Stimulated activated CD8-positive, alpha-beta memory T cell treated with anti-CD3 and anti-CD28 coated beads, Interleukin-4, amount 100 ng/mL, for 1 hour (primary cell): ENCODE data around the gene RHOF.

Experiments used
- DNase-seq, 2 donors: peaks; one replicate each; pipeline ENCODE4 v3.0.0-alpha.2; 2020; ENCODE audit warnings: low read depth in 2 of 2, low spot score in 1 of 2

Gene RHOF

DNA sequence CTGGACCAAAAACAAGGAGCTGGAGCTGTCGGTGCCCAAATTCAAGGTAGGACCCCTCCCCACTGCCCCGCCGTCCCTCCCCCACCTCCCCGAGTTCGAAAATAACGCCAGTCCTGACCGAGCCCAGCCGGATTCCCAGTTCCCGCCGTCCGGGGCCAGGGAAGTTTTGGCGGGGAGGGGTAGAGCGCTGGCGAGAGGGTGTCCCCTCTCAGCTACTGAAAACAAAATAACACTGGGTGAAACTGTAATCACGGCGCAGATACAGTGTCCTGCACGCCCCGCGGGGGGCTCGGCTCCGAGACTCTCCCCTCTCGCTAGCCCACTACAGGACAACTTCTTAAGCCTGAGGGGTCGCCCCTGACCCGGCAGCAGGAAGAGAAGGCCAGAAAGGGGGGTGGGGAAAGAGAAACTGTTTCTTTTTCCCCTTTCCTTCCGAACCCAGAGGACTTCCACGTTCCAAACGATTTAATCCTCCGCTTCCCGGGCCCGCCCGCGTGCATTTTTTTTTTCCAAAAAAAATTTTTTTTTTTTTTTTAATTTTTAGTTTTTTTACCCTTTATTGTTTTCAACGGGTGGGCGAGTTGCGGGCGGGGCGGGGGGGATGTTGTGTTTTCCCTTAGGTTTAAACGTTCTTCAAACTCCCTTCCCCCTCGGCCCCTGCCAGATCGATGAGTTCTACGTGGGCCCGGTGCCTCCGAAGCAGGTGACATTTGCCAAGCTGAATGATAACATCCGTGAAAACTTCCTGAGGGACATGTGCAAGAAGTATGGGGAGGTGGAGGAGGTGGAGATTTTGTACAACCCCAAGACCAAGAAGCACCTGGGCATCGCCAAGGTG is 11.9 kb upstream of the RHOF start:
- no peak for DNase-seq

DNA sequence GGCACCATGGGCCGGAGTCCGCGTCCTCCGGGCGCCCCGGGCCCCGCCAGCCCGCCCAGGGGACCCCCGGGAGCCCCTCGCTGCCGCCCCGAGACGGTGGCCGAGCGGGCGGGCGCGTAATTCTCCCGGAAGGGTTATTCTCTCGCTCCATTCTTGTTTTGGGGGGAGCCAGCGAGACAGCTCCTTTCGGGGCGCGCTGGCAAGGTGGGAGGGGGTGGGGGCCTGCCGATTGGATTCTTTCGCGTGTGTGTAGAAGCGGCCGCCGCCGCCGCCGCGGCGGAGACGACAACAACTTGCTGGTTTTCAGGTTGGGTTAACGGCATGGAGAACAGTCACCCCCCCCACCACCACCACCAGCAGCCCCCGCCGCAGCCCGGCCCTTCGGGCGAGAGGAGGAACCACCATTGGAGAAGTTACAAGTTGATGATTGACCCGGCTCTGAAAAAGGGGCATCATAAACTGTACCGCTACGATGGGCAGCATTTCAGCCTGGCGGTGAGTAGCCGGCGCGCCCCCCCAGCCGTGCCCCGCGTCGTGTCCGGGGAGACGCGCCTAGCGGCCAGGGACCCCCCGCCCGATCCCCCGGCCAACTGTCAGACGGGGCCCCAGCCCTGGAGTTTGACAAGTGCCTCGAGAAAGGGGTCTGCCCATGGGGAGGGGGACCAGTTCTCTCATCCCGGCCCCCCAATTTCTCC is 11.1 kb upstream of the RHOF start:
- DNase-seq: no peak

DNA sequence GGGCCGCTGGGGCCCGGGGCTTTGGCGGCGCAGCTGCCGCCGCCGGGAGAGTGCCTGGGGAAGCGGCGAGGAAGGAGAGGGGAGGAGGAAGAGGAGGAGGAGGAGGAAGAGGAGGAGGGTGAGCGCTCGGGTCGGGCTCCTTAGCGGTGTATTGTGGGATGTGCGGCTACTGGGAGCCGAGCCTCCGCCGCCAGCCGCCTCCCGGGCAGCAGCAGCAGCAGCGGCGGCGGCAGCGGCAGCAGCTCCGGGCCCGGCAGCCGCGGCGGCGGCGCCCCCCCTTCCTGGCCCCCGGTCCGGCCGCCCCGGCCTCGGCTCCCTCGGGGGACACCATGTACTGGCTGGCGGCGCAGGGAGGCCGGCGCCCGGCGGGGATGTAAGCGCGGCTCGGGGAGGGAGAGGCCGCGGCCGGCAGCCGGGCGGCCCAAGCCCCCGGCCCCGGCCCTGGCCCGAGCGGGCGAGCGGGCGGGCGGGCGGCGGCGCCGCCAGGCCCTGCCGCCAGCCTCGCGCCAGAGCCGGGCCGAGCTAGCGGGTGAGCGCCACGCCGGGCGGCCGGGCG is 10.5 kb upstream of the RHOF start, which contains the start of gene SETD1B:
Gene SETD1B, plus strand, starts transcription at position 149 of the 556 bp plus-strand sequence. CDS start 729 bp downstream, outside the sequence.
- DNase-seq: no peak

DNA sequence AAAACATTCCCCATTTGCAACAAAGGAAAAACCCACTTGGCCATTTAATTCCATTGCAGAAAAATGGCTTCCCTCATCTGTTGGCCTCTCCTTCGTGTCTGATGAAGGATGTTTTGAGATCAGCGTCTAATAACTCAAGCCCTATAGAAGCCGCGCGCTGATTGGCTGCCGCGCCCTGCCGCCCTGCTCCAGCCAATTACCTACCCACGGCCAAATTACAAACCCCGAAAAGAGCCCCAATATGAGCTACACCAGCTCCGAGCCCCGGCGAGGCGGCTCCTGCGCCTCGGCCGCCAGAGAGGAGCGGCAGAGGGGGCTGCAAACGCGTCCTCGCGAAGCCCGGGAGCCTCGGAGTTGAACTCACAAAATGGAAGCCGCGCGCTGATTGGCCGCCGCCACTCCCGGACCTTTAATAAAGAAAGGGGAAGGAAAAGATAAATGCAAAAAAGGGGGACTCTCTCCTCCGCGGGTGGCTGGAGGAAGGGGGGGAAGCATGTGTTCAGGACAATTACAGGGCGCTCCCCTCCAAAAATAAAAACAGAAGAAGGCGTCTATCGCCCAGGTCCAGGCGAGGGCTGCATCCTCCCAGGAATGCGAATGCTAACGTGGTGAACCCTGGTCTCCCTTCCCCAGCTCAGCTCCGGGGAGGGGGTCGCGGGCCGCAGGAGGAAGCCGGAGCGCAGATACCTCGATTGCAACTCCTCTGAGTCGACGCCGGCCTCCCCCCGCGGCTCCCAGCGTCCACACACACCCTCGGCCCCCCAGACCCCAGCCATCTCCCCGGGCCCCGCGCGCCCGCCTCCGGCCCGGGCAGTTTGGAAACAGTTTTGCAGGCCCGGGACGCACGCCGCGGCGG is 9.6 kb upstream of the RHOF start:
- DNase-seq: peak in 1 of 2 donors; percentile 78

DNA sequence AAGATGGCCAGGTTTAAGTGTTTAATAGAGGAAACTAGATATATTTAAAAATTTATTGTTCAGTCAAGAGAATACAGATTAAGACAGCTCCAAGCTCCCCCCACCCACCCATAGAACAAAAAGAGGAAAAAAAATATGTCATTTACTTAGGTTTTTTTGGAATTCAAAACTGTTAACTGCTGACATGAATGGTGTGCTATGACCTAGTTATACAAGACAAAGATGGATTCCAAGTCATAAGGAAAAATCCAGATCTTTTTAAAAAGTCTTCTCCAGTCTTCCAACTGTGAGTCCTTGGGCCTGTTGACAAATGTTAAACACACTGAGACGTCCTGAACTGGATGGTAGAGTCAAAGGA is 9.0 kb upstream of the RHOF start:
- DNase-seq: no peak

DNA sequence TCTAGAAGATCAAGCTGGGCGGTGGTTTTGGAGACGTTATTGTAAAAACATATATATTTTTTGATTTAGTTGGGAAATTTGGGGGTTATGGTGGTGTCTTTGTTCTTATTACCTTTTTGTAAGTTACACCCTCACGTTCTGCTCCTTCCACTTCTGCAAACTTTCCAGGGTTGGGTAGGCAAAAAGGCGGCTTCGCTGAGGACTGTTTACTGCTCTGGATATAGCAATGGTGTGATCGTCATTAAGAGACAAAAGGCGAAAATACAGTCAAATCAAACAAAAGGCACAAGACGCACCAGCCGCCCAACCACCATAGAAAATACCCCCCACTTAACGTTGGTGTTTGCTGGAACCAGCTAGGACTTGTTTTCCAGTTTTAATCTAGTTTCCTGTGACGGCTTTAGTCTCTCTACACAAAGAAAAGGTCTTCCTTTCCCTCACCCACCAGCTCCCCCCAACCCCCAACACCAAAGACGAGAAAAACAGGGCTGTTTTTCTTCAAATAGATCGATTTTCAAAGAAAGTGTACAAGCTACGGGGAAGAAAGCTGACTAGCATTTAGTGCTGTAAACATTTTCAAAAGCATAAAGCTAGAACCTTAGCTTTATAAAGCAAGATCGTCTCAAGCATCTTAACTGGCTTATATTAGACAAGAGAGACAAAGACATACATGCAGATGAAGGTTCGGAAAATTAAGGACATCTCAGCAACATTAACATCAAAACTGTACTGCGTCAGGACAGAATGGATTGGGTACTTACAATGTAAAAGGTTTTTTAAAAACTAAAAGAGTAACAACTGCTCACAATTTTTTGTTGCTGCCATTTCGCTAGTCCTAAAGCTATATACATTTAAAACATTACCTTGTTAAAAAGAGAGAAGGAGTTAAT is 8.4 kb upstream of the RHOF start:
- no peak for DNase-seq

DNA sequence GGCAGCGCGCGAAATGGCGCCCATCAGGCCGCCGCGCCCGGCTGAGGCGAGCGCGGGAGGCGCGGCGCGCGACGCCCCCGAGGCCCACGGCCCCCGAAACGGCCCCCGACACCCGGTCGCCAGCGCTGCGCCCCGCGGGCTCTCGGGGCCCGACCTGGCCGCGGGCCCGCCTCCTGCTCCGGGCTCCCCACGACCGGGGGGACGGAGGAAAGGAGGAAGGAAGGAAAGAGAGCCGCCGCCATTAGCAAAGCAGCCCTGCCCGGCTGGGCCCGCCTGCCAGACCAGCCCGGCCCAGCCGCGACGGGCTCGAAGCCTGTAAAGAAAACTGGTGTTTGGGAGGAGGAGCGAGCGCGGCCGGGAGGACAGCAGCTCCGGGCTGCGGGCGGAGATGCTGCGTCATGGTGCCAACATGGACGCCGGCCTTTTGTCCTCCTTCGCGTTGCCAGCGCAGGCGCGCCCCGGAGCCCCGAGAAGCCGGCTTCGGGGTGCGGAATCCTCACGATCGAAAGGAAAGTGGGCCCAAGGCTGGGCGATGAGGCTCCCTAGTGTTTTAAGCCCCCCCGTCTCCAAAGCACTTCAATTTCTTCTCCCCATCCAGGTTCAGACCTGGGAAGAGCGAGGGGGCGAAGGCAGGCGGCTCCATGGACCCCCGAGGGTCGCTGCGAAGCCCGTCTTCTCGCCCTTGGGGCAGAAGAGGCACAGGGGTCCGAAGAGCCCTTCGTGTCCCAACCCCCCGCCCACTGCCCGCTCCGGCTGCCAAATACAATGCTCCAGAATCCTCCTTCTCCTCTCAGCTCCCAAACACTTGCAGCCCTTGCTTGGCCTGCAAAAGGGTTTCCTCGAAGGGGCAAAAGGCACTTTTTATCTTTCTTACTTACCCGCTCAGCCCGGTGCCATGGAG is 7.5 kb upstream of the RHOF start:
- peak in 1 of 2 donors; percentile 53 for DNase-seq

GRCh38 chr12:121799842-121800693 is 6.6 kb upstream of the RHOF start:
- DNase-seq: peak in 1 of 2 donors; percentile 63

DNA sequence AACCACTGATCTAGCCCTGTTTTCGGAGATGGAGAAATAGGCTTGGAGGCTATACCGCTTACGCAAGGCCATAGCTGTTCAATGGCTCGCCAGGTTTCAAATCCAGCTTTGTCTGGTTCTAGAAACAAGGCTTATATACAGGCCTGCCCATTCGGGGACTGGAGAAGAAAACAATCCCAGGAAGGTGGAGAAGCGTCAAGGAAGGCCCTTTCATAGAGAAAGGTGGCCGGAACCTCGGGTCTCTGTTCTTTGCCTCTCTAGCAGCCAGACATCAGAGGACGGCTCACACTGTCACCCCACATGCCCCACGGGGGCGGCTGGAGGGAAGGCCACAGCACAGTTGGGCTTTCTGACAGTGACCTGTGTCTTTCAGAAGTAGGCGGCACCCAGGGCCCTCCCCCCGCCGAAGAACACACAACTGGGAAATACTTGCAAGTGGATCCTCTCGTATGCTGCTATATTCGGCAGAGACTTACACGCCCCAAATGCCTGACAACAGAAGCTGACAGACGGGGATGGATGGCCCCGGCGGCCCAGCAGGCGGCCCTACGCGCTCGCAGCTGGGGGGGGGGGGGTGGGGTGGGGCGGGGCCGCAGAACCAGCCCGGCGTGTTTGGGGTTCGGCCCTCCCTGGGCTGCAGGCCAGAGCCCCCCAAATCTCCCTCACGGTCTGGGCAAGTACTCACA is 5.8 kb upstream of the RHOF start:
- no peak for DNase-seq

- no peak for DNase-seq
Observed at GRCh38 chr12:121798787-121799155, 5.3 kb upstream of the RHOF start.

GRCh38 chr12:121797937-121798786 is 4.7 kb upstream of the RHOF start:
- no peak for DNase-seq

DNA sequence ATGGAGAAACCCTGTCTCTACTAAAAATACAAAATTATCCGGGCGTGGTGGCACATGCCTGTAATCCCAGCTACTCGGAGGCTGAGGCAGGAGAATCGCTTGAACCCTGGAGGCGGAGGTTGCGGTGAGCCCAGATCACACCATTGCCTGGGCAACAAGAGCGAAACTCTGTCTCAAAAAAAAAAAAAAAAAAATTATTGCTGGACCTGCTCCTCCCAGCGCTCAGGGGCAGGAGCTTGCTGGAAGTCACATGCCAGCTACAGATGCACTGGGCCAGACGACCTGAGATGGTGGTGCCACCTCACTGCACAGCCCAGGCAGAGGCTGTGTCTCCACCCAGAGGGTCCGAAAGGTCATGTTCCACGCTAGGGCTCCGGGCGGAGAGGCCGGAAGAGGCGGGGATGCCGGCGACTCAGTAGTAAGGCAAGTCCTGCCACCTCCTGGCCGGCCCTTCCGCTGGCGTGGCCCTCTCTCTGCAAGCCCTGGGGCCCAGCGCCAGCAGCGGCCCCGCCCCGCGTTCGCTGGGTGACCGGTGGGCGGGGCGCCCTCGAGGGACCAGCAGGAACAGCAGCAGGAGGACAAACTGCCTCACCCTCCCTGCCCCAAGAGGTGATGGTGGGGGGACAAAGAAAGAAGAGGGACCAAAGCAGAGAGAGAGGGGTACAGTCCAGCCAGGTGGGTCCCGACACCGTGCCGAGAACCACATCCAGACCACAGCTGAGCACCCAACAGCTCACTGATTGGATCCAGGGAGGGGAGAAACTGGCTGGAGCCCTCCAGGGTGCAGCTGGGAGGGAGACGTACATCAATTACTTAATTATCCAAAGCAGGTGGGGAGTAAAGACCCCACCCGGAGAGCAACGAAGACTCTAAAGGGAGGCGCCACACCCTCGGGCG is 3.6 kb upstream of the RHOF start:
- DNase-seq: no peak

- peak in 1 of 2 donors; percentile 75 for DNase-seq
Observed at GRCh38 chr12:121795034-121795968, 1.8 kb upstream of the RHOF start.

DNA sequence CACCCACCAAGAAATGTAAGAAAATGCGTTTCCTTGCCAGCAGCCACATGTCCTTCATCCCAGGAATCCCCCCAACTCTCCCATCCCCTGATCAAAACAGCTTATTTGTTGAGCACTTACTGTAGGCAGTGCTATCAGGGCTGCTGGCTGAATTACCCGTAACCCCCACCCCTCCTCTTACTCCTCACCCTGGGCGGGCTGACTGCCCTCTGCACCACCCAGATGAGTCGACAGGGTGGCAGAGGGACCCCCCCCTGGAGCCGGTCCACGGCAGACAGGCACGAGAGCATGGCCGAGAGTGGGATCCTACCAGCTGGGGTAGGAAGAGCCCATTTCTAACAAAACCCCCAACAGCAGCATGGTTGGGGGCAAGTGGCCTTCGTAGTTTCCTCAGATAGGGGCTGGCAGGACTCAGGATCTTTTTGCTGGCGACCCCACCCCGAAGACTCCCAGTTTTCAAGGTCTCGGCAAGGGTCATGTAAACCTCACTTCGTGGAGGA is 1.1 kb upstream of the RHOF start:
- no peak for DNase-seq
